CD4-positive, alpha-beta T cell (primary cell): Measurements from ENCODE around the gene LGALS8. TPM values are rescaled to one million over a fixed set of nuclear protein-coding genes. Genes with fewer than 3 reads are reported as not detected.
A peak's percentile ranks its signal among the peaks of the same experiment; 100 is the strongest.

Experiments
- ATAC-seq: fragments of 200-7000 bp; cut with Tn5 transposase; one replicate; pipeline ENCODE4 v1.10.0; 2022; ENCODE audit warnings: mild to moderate bottlenecking; ENCODE audit not compliant: poor library complexity
- CTCF ChIA-PET: fragments of 350-600 bp; sonication (Branson Sonifier 250); formaldehyde crosslinking; loops from one replicate; lab custom pipeline; 2021; ENCODE audit warnings: antibody characterized with exemption, inconsistent platforms; lab: Charles Lee
- POLR2A ChIA-PET: fragments of 350-600 bp; sonication (Branson Sonifier 250); formaldehyde crosslinking; loops from one replicate; lab custom pipeline; 2021; ENCODE audit warnings: antibody characterized with exemption, inconsistent platforms; lab: Charles Lee
- DNase-seq, 14 experiments: peaks; one replicate each; pipeline ENCODE4 v3.0.0-alpha.2; 2013 to 2020; ENCODE audit warnings: mixed read lengths in 2 of 14
- H3K27ac ChIP-seq, 2 donors: one replicate each; pipeline versions ENCODE4 v1.5.1 to v1.7.0; 2013; ENCODE audit warnings: low read length in 2 of 2, low read depth in 1 of 2, mild to moderate bottlenecking in 1 of 2
- H3K27me3 ChIP-seq, 2 experiments: 1 replicate in 1 of 2; 2 replicates in 1 of 2; pipeline versions ENCODE4 v1.6.1 to v1.7.0; 2013; ENCODE audit warnings: low read length in 2 of 2, control low read depth in 1 of 2, mild to moderate bottlenecking in 1 of 2, moderate library complexity in 1 of 2; ENCODE audit not compliant: insufficient read depth in 2 of 2, control insufficient read depth in 1 of 2
- H3K36me3 ChIP-seq: one replicate; pipeline ENCODE4 v1.6.1; 2013; ENCODE audit warnings: low read length, control low read depth; ENCODE audit not compliant: insufficient read depth
- H3K4me1 ChIP-seq: one replicate; pipeline ENCODE4 v1.6.1; 2013; ENCODE audit warnings: low read length, control low read depth; ENCODE audit not compliant: insufficient read depth
- H3K4me3 ChIP-seq: one replicate; pipeline ENCODE4 v1.5.1; 2013; ENCODE audit warnings: mild to moderate bottlenecking, low read length, moderate library complexity
- H3K9me3 ChIP-seq, 2 experiments: 1 replicate in 1 of 2; 2 replicates in 1 of 2; pipeline versions ENCODE4 v1.6.1 to v1.7.0; 2013; ENCODE audit warnings: low read length in 2 of 2, mild to moderate bottlenecking in 2 of 2, control low read depth in 1 of 2, moderate library complexity in 1 of 2; ENCODE audit not compliant: control insufficient read depth in 1 of 2, insufficient read depth in 1 of 2
- H3K27ac Mint-ChIP-seq: one replicate; pipeline ENCODE4 v1.8.0; 2020; ENCODE audit warnings: mixed read lengths
- H3K27me3 Mint-ChIP-seq: one replicate; pipeline ENCODE4 v1.8.0; 2021; ENCODE audit warnings: mixed read lengths
- H3K36me3 Mint-ChIP-seq: one replicate; pipeline ENCODE4 v1.8.0; 2021; ENCODE audit warnings: low read depth, mixed read lengths
- H3K4me1 Mint-ChIP-seq: one replicate; pipeline ENCODE4 v1.8.0; 2021; ENCODE audit warnings: low read depth, mixed read lengths
- H3K4me3 Mint-ChIP-seq: one replicate; pipeline ENCODE4 v1.8.0; 2020; ENCODE audit warnings: mild to moderate bottlenecking, mixed read lengths
- H3K9me3 Mint-ChIP-seq: one replicate; pipeline ENCODE4 v1.8.0; 2020; ENCODE audit warnings: mixed read lengths
- intact Hi-C, 2 experiments: fragments of 100-400 bp; cut with DNase I in 1 of 2; cut with micrococcal nuclease in 1 of 2; formaldehyde crosslinking; loops; one replicate each; pipeline versions ENCODE4 v1.15.1 to v1.9.0; 2023 to 2025; cut with DNase I, micrococcal nuclease
- total RNA-seq, 174 experiments: library from RNA in 2 of 174; stranded (reverse) in 2 of 174; gene quantifications; one replicate each; pipeline ENCODE4 v1.2.3 and lab custom pipeline; 2021 to 2026
- TF ChIP-seq, protein P1 (sequence below): fragments of 200-600 bp; IDR thresholded peaks from one replicate; pipeline ENCODE4 v1.8.0; 2022; ENCODE audit warnings: antibody characterized with exemption, mild to moderate bottlenecking

Gene LGALS8
- total RNA-seq, 2 experiments from 2014 or later = 138 to 144 TPM

DNA sequence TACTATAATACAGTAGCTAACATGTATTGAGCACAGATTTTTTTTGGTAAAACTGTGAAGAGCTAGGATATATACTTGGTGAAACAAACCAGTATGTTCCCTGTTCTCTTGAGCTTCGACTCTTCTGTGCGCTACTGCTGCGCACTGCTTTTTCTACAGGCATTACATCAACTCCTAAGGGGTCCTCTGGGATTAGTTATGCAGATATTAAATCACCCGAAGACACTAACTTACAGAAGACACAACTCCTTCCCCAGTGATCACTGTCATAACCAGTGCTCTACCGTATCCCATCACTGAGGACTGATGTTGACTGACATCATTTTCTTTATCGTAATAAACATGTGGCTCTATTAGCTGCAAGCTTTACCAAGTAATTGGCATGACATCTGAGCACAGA lies 24.7 kb downstream of the LGALS8 start:
- no peak overlapping the region for H3K4me3 ChIP-seq
- ChIA-PET POLR2A (no interaction called here), CTCF (interaction anchor here (0.5 to 1.9 kb wide), 3 partner anchors 11 to 46 kb away, joined by 3 to 4 read pairs (median 3); no protein-coding TSS in a partner anchor)
- H3K9me3 ChIP-seq = no peaks in the 10 kb centered on the region
- Mint-ChIP-seq H3K27me3 (no peaks in the 10 kb centered on the region), H3K4me3 (no peak overlapping the region), H3K9me3 (no peaks in the 10 kb centered on the region), H3K4me1 (peaks cover 23% of the 10 kb centered on the region), H3K36me3 (peaks cover 100% of the 10 kb centered on the region), H3K27ac (peak overlapping the region; percentile 70)
- no peak for DNase-seq
- TF ChIP-seq, protein P1, sequence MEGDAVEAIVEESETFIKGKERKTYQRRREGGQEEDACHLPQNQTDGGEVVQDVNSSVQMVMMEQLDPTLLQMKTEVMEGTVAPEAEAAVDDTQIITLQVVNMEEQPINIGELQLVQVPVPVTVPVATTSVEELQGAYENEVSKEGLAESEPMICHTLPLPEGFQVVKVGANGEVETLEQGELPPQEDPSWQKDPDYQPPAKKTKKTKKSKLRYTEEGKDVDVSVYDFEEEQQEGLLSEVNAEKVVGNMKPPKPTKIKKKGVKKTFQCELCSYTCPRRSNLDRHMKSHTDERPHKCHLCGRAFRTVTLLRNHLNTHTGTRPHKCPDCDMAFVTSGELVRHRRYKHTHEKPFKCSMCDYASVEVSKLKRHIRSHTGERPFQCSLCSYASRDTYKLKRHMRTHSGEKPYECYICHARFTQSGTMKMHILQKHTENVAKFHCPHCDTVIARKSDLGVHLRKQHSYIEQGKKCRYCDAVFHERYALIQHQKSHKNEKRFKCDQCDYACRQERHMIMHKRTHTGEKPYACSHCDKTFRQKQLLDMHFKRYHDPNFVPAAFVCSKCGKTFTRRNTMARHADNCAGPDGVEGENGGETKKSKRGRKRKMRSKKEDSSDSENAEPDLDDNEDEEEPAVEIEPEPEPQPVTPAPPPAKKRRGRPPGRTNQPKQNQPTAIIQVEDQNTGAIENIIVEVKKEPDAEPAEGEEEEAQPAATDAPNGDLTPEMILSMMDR = no peak
- no peak for ATAC-seq
- H3K36me3 ChIP-seq = peaks cover 98% of the 10 kb centered on the region
- H3K27me3 ChIP-seq = no peaks in the 10 kb centered on the region
- peaks cover 12% of the 10 kb centered on the region for H3K4me1 ChIP-seq
- intact Hi-C loops = no loop called here
- H3K27ac ChIP-seq = no peak overlapping the region

DNA sequence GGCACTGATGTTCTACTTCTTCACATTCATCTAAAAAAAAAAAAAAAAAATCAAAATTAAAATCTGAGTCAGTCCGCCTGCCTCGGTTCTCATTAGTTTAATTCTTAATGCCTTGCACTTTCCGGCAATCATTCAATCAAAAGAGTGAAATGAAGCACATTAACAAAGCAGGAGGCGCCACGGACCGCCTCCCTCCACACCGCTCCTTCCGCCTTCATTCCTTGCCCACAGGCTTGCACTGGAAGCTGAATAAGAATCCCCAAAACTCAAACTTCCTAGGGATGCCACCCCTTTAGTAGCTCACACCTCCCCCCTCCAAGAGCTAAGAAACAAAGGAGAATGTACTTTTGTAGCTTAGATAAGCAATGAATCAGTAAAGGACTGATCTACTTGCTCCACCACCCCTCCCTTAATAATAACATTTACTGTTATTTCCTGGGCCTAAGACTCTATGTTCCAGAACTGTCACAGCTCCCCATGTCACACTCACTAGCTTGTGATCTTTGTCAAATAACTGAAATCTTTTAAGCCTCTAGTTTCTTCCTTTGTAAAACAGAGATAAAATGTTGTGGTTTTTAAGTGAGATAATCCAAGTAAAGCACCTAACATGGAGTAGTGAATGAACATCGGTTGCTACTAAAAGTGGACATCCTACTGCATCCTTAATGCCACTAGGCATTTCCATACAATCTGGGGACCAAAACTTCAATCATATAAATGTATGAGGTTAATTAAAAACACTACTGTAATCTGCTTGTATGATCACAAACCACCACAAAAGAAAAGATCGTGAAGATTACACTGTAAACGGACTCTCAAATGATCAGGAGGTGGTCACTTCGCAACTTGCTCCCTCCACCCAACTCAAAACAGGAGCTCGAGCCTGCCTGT lies 27.4 kb downstream of the LGALS8 start:
- peaks cover 98% of the 10 kb centered on the region for H3K36me3 Mint-ChIP-seq
- H3K27ac Mint-ChIP-seq = peak overlapping the region; percentile 70

DNA sequence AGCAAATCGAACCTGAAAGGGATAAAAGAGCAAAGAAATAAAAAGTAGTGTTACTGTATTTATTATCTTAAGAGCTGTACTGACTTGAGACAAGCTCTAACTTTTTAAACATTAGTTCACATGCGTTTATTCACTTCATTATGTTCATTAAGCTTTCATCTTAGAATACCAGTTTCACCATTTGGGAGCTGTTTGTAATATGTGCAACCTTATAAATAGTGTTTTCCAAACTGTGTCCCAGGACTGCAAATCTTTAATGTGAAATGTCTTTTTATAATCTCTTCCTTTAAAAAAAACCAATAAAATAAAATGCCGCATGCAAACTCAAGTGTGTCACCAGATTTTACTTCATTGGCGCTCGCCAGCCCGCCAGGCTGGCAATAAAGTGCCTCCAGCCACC lies 28.3 kb downstream of the LGALS8 start:
- Mint-ChIP-seq H3K36me3 (peaks cover 98% of the 10 kb centered on the region), H3K9me3 (no peaks in the 10 kb centered on the region), H3K4me1 (no peaks in the 10 kb centered on the region), H3K4me3 (no peak overlapping the region), H3K27ac (peak overlapping the region; percentile 70), H3K27me3 (no peaks in the 10 kb centered on the region)
- no peaks in the 10 kb centered on the region for H3K9me3 ChIP-seq
- ChIA-PET POLR2A (no interaction called here), CTCF (interaction anchor here (0.9 kb wide), 1 partner anchor 13 kb away, joined by 3 read pairs; no protein-coding TSS in a partner anchor)
- DNase-seq (no peak), ATAC-seq (no peak)
- intact Hi-C loops = no loop called here
- no peak overlapping the region for H3K4me3 ChIP-seq
- H3K36me3 ChIP-seq = peaks cover 94% of the 10 kb centered on the region
- TF ChIP-seq, protein P1 = no peak
- H3K4me1 ChIP-seq = no peaks in the 10 kb centered on the region
- no peaks in the 10 kb centered on the region for H3K27me3 ChIP-seq
- H3K27ac ChIP-seq = no peak overlapping the region

More for the DNA sequence above, 27.4 kb downstream of the LGALS8 start:
- CTCF ChIA-PET = interaction anchor here (0.9 kb wide), 1 partner anchor 14 kb away, joined by 3 read pairs; no protein-coding TSS in a partner anchor
- H3K4me1 ChIP-seq = no peaks in the 10 kb centered on the region
- TF ChIP-seq, protein P1 = no peak
- H3K4me3 Mint-ChIP-seq = no peak overlapping the region
- H3K9me3 ChIP-seq = no peaks in the 10 kb centered on the region
- H3K27me3 ChIP-seq = no peaks in the 10 kb centered on the region
- H3K4me3 ChIP-seq = no peak overlapping the region
- POLR2A ChIA-PET = interaction anchor here (1.0 to 1.2 kb wide), 2 partner anchors 53 to 100 kb away, joined by 3 read pairs; partner anchors contain the start of gene HEATR1
- no peak for ATAC-seq
- H3K27me3 Mint-ChIP-seq = no peaks in the 10 kb centered on the region
- H3K9me3 Mint-ChIP-seq = no peaks in the 10 kb centered on the region
- no peak overlapping the region for H3K27ac ChIP-seq
- DNase-seq = no peak
- intact Hi-C loops = no loop called here
- peaks cover 93% of the 10 kb centered on the region for H3K36me3 ChIP-seq
- peaks cover 5% of the 10 kb centered on the region for H3K4me1 Mint-ChIP-seq
